ENCODE data around the gene GTF2H4.

GTF2H4 gene

DNA sequence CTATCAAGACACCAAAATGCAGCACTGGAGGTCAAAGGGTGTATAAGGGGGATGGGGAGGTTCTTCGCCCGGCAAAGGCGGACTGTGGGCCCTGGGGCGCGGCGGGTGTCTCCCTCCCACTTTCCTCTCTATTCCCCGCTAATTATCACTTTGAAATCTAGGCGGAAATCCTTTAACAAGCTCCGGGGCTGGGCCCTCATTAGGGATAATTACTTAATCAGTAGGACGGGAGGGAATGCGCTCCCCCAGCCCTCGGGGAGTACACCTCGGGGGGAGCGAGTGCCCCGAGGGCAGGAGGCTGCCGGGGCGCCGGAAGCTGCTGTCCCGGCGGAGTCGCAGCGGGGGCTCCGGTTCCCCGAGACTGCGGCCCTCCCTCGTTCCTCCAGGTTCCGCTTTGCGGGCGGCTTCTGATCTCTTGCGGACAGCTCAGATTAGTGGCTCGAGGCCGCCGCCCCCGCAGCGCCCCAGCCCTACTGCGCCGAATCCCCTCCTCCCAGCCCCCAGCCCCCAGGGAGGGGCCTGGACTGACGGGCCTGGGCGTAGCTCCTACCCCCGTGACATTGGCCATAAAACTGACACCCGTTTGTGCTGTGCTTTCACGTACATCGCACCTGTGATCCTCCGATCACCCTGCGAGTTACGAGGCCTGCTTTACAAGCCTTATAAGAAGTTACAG lies 47.5 kb downstream of the GTF2H4 start:
- peak; percentile 55 to 77 for DNase-seq (ENCODE audit: low read depth in 2 of 2)

DNA sequence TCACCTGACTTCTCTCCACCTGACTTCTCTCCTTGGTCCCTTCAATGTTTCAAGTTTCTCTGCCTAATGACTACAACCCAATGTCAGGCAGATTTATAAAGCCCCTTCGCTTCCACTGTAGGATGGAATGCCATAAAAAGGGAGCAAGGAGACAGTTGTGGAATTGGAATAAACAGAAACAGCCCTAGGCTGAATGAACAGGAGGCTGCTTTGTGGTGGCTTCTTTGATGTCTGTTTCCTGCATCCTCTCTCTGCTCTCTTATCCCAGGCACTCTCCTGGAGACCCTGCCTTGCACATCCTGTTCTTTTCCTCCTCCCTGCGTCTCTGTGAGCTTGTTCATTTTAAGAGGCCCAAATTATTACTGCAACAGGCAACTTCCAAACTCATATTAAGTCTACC lies 49.7 kb downstream of the GTF2H4 start:
- DNase-seq (ENCODE audit: low read depth in 2 of 2): no peak

DNA sequence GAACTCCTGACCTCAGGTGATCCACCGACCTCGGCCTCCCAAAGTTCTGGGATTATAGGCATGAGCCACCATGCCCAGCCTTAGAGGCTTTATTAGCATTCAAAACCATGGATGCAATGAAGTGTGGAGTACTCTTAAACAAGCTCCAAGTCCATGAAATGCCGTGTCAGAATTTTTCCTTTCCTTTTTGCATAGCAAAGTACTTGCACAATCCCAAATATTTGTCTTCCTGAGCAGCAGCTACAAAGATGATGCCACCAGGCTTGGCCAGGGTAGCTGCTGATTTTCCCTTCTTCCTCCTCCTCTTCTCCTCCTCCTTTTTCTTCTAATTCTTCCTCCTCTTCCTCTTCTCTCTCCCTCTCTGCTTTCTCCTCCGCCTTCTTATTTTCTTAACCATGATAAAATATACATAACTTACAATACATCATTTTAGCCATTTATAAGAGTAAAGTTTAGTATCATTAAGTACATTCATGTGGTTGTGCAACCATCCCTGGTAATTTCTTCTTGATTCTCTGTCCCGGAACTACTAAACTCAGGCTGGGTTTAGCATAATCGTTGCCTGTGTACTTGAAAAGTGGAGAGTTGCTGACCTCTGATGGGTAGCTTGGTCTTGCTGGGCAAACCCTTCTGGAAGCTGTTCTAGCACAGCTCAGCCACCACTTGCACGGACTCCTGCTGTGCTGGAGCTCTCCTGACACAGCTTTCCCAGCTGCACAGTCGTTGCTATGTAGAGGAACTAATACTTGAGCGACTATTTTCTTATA lies 53.1 kb downstream of the GTF2H4 start:
- DNase-seq (ENCODE audit: low read depth in 2 of 2): no peak

DNA sequence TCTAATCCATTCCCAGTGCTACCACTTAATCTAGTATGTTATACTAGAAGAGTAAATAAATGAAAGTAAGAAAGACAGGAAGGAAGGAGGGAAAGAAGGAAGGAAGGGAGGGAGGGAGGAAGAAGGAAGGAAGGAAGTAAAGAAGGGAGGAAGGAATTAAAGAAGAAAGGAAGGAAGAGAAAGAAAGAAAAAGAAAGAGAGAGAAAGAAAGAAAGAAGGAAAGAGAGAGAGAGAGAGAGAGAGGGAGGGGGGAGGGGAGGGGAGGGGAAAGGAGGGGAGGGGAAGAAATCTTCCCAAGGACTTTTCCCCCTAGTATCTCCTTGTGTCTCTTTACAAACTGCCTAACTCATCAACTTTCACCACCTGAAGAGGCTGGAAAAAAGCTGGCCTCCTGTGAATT lies 54.7 kb downstream of the GTF2H4 start:
- no peak for DNase-seq (ENCODE audit: low read depth in 2 of 2)

DNA sequence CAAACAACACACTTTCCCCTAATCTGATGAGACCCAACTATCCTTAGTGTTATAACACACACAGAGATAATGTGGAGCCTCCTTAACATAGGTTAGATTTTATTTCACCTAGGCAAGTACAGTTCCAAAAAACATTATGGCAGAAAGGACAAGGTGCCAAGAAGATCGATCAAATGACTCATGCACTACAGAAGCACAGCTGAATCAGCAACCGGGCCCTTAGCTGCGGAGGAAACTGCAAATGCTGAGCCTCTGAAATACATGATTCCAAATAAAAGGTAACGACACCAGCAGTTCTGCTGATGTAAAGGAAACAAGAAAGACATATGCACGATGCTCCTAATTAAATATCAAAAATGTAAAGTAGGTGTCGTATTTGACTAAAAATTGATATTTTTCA lies 55.6 kb downstream of the GTF2H4 start:
- DNase-seq (ENCODE audit: low read depth in 2 of 2): no peak
